ENCODE measurements around the gene AGXT2. TPM values are rescaled to one million over a fixed set of nuclear protein-coding genes. Genes with fewer than 3 reads are reported as not detected.

The AGXT2 gene
- total and polyA plus RNA-seq, 2 of the 13 experiments (the other 11 are each of a cell fraction or from before 2014, with no cell fraction given) = 0.04 to 0.13 TPM

GRCh38 chr5:35067985-35068384 lies 20.2 kb upstream of the AGXT2 start (continued):
- no peak for TF ChIP-seq ZGPAT (CRISPR knock-in tag; IDR thresholded peaks at IDR 0.05)
- no peak for TF ChIP-seq ZNF17 (CRISPR knock-in tag; IDR thresholded peaks at IDR 0.05)
- no peak for TF ChIP-seq BCLAF1 (IDR thresholded peaks at IDR 0.05)
- no peak for TF ChIP-seq ZHX1 (CRISPR knock-in tag; IDR thresholded peaks at IDR 0.05; ENCODE audit: low read depth)

GRCh38 chr5:35066260-35066795 lies 18.6 kb upstream of the AGXT2 start:
- Histone ChIP-seq H3K4me1 (ENCODE audit: insufficient read depth, low read length) (no peaks in the 10 kb centered on the region), H2AFZ (ENCODE audit: low read length) (no peak overlapping the region), H3K9ac (ENCODE audit: insufficient read depth, low read depth, low read length) (no peak overlapping the region), H3K9me3 (ENCODE audit: low read length) (no peaks in the 10 kb centered on the region), H3K36me3 (replicated peaks in 1 of 2; ENCODE audit: control insufficient read depth in 1 of 2, insufficient read depth in 2 of 2, low read length in 2 of 2) (peaks cover 0 to 11% of the 10 kb centered on the region in 2 experiments; a peak in 1 of 5 replicates), H4K20me1 (ENCODE audit: insufficient read depth, low read length) (no peaks in the 10 kb centered on the region), H3K79me2 (ENCODE audit: insufficient read depth, low read length) (no peaks in the 10 kb centered on the region), H3K27ac (ENCODE audit: extremely low read length, insufficient read depth, low read length) (no peak overlapping the region), H3K4me3 (replicated peaks in 1 of 3; ENCODE audit: insufficient read depth in 1 of 3, low read depth in 2 of 3, low read length in 3 of 3) (no peak overlapping the region), H3K4me2 (ENCODE audit: low read depth, low read length) (no peak overlapping the region), H3K27me3 (ENCODE audit: control insufficient read depth in 1 of 2, insufficient read depth in 2 of 2, low read length in 2 of 2) (no peaks in the 10 kb centered on the region)
- DNase-seq (ENCODE audit: low spot score) (no peak), ATAC-seq (no peak), FAIRE-seq (no peak)
- POLR2A ChIA-PET = no interaction called here
- CTCF ChIA-PET (ENCODE audit: low intra/inter-chr PET ratio, low total read pairs) = no interaction called here
- in situ Hi-C loops (cut with HindIII; ENCODE audit: extremely low pct_ligation_motif_present, low pct_unique_long_range_greater_than_20kb) = no loop called here
- intact Hi-C loops (cut with micrococcal nuclease; ENCODE audit: unreplicated experiment) = no loop called here
- WGBS (ENCODE audit: low lambda C conversion rate) = 98% methylated on average over 5 of the region's 5 CpGs
- no TSS peak for BruUV-seq (replicated peaks)
- TF ChIP-seq ZNF740 (CRISPR knock-in tag; IDR thresholded peaks at IDR 0.05) = no peak
- TF ChIP-seq SPEN (CRISPR knock-in tag; IDR thresholded peaks at IDR 0.05; ENCODE audit: low read depth) = no peak
- no peak for TF ChIP-seq HDAC1 (CRISPR knock-in tag; IDR thresholded peaks at IDR 0.05)
- TF ChIP-seq ZNF780A (CRISPR knock-in tag; IDR thresholded peaks at IDR 0.05) = no peak
- TF ChIP-seq ZBTB4 (CRISPR knock-in tag; IDR thresholded peaks at IDR 0.05; ENCODE audit: borderline replicate concordance) = no peak
- TF ChIP-seq GFI1 (CRISPR knock-in tag; IDR thresholded peaks at IDR 0.05; ENCODE audit: borderline replicate concordance) = no peak
